Measurements from ENCODE around the gene FAAH. TPM values are rescaled to one million over a fixed set of nuclear protein-coding genes. Genes with fewer than 3 reads are reported as not detected.

FAAH gene
- total RNA-seq, 4 donors from 2014 or later = 12.3 to 29.6 (median 16.7) TPM

DNA sequence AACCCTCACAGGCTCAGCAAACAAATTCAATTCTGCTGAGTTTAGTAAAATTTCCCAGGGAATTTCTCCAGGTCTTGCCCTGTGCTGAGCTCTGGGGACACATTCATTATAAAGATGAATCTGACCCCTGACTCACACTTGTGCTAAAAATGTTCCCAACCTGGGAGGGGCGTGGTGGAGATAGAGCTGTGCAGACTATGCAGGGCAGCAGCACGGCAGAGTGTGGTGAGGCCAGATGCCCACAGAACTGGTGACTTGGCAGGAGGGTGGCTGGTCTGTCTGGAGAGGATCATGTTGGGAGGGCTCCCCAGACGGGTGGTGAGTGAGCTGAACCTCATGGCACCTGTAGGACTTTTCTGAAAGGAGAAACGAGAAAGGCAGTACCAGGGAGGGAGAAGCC, 31.6 kb downstream of the FAAH start:
- DNase-seq = no peak
- peaks cover 0 to 69% (median 0%) of the 10 kb centered on the region in 4 donors for H3K27me3 ChIP-seq
- TF ChIP-seq POLR2A (IDR thresholded peaks at IDR 0.05) = no peak
- TF ChIP-seq, protein P1, sequence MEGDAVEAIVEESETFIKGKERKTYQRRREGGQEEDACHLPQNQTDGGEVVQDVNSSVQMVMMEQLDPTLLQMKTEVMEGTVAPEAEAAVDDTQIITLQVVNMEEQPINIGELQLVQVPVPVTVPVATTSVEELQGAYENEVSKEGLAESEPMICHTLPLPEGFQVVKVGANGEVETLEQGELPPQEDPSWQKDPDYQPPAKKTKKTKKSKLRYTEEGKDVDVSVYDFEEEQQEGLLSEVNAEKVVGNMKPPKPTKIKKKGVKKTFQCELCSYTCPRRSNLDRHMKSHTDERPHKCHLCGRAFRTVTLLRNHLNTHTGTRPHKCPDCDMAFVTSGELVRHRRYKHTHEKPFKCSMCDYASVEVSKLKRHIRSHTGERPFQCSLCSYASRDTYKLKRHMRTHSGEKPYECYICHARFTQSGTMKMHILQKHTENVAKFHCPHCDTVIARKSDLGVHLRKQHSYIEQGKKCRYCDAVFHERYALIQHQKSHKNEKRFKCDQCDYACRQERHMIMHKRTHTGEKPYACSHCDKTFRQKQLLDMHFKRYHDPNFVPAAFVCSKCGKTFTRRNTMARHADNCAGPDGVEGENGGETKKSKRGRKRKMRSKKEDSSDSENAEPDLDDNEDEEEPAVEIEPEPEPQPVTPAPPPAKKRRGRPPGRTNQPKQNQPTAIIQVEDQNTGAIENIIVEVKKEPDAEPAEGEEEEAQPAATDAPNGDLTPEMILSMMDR (IDR thresholded peaks at IDR 0.05) = no peak
- WGBS, 2 donors = 58% methylated on average over 2 to 4 of the region's 4 CpGs
- H3K9me3 ChIP-seq = no peaks in the 10 kb centered on the region
- no peak overlapping the region for H3K4me3 ChIP-seq
- intact Hi-C loops (cut with DNase I) = no loop called here
- H3K4me1 ChIP-seq = no peaks in the 10 kb centered on the region
- no peak overlapping the region for H3K27ac ChIP-seq
- no peaks in the 10 kb centered on the region for H3K36me3 ChIP-seq

DNA sequence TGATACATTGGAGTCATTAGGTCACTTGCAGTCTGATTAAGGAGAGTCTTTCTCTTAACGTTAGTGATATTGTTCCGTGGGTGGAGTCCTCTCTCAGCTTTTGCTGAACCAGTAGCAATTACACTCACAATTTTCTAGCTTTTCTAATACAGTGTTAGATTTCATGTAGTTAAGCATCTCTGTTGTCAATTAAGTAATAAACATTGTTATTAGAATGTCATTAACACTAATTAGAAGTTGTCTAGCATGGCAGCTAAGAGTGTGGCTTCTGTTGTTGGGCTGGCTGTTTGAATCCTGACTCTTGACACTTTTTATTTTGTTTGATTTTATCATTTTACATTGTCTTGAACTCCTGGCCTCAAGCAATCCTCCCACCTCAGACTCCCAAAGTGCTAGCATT, 33.4 kb downstream of the FAAH start:
- Histone ChIP-seq H3K36me3 (no peaks in the 10 kb centered on the region), H3K4me1 (no peaks in the 10 kb centered on the region), H3K27me3 (peaks cover 0 to 60% (median 0%) of the 10 kb centered on the region in 4 donors), H3K9me3 (no peaks in the 10 kb centered on the region), H3K27ac (no peak overlapping the region), H3K4me3 (no peak overlapping the region)
- 57 to 70% methylated on average over 2 of the region's 2 CpGs for WGBS, 2 donors
- no peak for TF ChIP-seq POLR2A (IDR thresholded peaks at IDR 0.05)
- TF ChIP-seq, protein P1 (IDR thresholded peaks at IDR 0.05) = no peak
- DNase-seq = no peak
- intact Hi-C loops (cut with DNase I) = no loop called here

DNA sequence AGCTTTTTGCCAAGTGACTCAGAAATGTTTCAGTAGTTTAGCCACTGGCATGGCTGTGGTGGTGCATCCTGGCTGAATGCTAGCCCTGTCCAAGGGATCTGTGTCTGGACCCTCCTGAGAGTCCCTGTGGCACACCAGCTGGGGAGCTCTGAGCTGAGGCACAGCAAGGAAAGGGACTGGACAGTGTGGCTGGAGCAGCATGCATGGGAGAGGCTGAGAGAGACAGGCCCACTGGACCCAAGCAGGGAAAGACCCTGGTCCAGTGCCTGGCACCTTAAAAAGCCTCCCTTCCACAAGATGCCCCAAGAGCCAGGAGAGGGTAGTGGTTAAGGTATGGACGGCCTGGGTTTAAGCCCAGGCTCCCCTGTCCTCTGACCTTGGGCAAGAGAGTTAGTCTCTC, 35.3 kb downstream of the FAAH start:
- intact Hi-C loops (cut with DNase I) = no loop called here
- no peak for TF ChIP-seq POLR2A (IDR thresholded peaks at IDR 0.05)
- TF ChIP-seq, protein P1 (IDR thresholded peaks at IDR 0.05) = no peak
- WGBS, 2 donors = 71% methylated on average over 1 of the region's 1 CpG; no CpG with 5 or more reads in 1 of the 2 donors
- DNase-seq = no peak
- Histone ChIP-seq H3K36me3 (no peaks in the 10 kb centered on the region), H3K4me1 (no peaks in the 10 kb centered on the region), H3K27me3 (peaks cover 0 to 43% (median 0%) of the 10 kb centered on the region in 4 donors), H3K9me3 (no peaks in the 10 kb centered on the region), H3K27ac (no peak overlapping the region), H3K4me3 (no peak overlapping the region)

DNA sequence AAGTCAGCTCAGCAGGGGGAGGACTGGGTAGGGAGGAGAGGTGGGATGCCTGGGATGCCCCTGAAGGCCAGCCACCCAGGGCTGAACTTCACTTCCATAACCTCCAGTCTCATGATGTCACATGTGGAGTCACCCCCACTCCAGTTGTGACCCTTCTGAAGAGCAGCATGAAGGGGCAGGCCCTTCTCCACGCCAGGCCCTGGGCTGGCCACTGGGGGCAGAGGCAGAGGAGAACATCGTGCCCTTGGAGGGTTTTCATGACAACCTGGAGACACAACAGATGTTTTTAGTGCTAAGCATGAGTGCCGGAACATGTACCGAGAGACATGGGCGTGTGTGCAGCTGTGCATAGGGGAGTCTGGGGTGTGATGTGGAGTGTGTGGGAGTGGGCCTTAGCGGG, 37.6 kb downstream of the FAAH start:
- no peak for DNase-seq
- peaks cover 0 to 41% (median 0%) of the 10 kb centered on the region in 4 donors for H3K27me3 ChIP-seq
- no peak overlapping the region for H3K27ac ChIP-seq
- intact Hi-C loops (cut with DNase I) = no loop called here
- H3K4me3 ChIP-seq = no peak overlapping the region
- no peaks in the 10 kb centered on the region for H3K36me3 ChIP-seq
- H3K4me1 ChIP-seq = peaks cover 0 to 10% (median 0%) of the 10 kb centered on the region in 3 donors
- WGBS, 2 donors = 63% methylated on average over 5 of the region's 6 CpGs; no CpG with 5 or more reads in 1 of the 2 donors
- TF ChIP-seq POLR2A (IDR thresholded peaks at IDR 0.05) = no peak
- TF ChIP-seq, protein P1 (IDR thresholded peaks at IDR 0.05) = no peak
- no peaks in the 10 kb centered on the region for H3K9me3 ChIP-seq

DNA sequence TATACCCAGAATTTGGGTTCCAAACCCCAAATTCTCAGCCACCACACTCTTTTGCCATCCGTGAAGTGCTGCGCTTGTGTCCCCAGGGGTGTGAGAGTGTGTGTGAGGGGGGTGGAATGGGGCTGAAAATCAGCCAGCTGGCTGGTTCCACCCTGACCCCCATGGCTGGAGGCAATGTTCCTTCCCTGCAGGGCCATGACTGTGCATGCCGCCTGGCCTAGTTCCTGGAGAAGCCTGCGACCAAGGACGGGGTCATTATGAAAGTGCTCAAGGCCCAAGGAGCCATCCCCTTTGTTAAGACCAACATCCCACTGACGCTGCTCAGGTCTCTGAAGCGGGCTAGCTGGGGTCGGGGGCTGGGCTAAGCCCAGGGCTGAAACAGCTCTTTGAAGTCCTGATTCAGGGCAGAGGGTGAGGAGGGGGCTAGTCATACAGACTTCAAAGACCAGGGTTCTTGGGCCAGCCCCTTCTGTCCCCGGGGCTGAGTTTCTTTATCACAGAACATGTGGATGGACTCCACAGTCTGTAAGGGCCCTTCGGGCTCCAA, 38.7 kb downstream of the FAAH start:
- Histone ChIP-seq H3K9me3 (no peaks in the 10 kb centered on the region), H3K27ac (no peak overlapping the region), H3K4me3 (no peak overlapping the region), H3K36me3 (no peaks in the 10 kb centered on the region), H3K4me1 (peaks cover 0 to 12% (median 0%) of the 10 kb centered on the region in 3 donors), H3K27me3 (peaks cover 0 to 52% (median 0%) of the 10 kb centered on the region in 4 donors)
- intact Hi-C loops (cut with DNase I) = no loop called here
- no peak for DNase-seq
- 65 to 78% methylated on average over 4 to 5 of the region's 10 CpGs for WGBS, 2 donors
- TF ChIP-seq POLR2A (IDR thresholded peaks at IDR 0.05) = no peak

DNA sequence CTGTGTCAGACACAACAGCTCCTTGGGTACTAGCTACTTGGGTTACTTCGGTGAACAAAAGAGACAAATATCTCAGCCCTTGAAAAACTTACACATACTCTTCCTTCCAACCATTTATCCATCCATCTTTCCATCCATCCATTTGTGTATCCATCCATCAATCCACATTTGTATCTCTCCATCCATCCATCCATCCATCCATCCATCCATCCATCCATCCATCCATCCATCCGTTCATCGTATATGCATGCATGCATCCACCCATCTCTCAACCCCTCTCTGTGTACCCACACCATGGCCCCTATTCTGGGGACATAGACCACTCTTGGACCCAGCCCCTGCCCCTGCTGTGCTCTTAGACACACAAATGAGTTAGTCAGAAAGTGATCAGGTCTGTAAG, 40.2 kb downstream of the FAAH start:
- intact Hi-C loops (cut with DNase I) = no loop called here
- no peaks in the 10 kb centered on the region for H3K36me3 ChIP-seq
- DNase-seq = no peak
- H3K9me3 ChIP-seq = no peaks in the 10 kb centered on the region
- peaks cover 0 to 12% (median 0%) of the 10 kb centered on the region in 3 donors for H3K4me1 ChIP-seq
- TF ChIP-seq, protein P1 (IDR thresholded peaks at IDR 0.05) = no peak
- no peak for TF ChIP-seq POLR2A (IDR thresholded peaks at IDR 0.05)
- H3K4me3 ChIP-seq = no peak overlapping the region
- WGBS, 2 donors = 74 to 90% methylated on average over 3 of the region's 3 CpGs
- no peak overlapping the region for H3K27ac ChIP-seq
- peaks cover 0 to 50% (median 0%) of the 10 kb centered on the region in 4 donors for H3K27me3 ChIP-seq

Data from esophagus squamous epithelium (tissue), 5 donors.